ENCODE data around the gene CBFA2T3.
"Not testable (repeated sequence)": the region's sequence is repeated elsewhere in the genome, so short reads cannot be mapped to it uniquely, and the experiment has no call there.

The CBFA2T3 gene

DNA sequence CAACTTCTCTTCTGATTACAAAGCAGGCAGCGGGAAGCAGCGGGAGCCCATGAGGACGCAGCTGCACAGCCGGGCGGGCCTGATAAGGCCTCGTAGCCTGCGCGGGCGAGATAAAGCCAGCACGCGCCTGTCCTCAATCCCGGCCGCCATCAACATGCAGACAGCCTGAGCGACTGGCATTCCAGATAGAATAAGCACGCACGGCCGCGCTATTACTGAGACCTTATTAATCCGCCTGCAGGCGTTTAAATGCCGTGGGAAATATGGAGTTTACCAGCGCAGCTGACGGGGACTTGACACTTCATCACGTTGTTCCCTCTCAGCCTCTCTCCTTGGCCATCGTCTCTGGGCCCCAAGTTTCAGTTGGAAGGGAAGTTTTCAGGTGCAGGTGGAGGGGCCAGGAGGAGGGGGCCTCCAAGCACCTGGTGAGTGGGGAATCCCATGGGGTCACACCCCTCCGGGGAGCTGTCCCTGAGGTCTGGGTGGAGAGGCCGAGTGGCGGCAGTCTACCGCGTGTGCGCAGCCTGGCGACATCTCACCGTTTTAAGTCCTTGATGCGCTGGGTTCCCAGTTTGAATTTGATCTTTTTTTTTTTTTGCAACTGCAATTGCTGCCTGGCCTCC is 27.3 kb upstream of the CBFA2T3 start:
- no peak overlapping the region for H3K4me3 ChIP-seq (ENCODE audit: low read depth, low read length)
- H3K27ac ChIP-seq (ENCODE audit: extremely low read depth, low read depth, low read length) = no peak overlapping the region
- no peaks in the 10 kb centered on the region for H3K36me3 ChIP-seq (ENCODE audit: control insufficient read depth in 2 of 2, insufficient read depth in 1 of 2, low read length in 2 of 2)
- ChIA-PET POLR2A (no interaction called here), CTCF (no interaction called here)
- TF ChIP-seq ZIC2 (tag by site-specific recombination; IDR thresholded peaks at IDR 0.05) (peak; percentile 15), SP2 (tag by site-specific recombination; IDR thresholded peaks at IDR 0.05) (no peak), KLF7 (tag by site-specific recombination; IDR thresholded peaks at IDR 0.05; ENCODE audit: borderline replicate concordance) (no peak)
- TF ChIP-seq, protein P1, sequence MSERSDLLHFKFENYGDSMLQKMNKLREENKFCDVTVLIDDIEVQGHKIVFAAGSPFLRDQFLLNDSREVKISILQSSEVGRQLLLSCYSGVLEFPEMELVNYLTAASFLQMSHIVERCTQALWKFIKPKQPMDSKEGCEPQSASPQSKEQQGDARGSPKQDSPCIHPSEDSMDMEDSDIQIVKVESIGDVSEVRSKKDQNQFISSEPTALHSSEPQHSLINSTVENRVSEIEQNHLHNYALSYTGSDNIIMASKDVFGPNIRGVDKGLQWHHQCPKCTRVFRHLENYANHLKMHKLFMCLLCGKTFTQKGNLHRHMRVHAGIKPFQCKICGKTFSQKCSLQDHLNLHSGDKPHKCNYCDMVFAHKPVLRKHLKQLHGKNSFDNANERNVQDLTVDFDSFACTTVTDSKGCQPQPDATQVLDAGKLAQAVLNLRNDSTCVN (tag by site-specific recombination; optimal IDR thresholded peaks at IDR 0.05) = peak; percentile 13
- no peaks in the 10 kb centered on the region for H3K4me1 ChIP-seq (ENCODE audit: control insufficient read depth, insufficient read depth, low read length)
- no peaks in the 10 kb centered on the region for H3K9me3 ChIP-seq (ENCODE audit: control insufficient read depth, insufficient read depth, low read depth, low read length)

DNA sequence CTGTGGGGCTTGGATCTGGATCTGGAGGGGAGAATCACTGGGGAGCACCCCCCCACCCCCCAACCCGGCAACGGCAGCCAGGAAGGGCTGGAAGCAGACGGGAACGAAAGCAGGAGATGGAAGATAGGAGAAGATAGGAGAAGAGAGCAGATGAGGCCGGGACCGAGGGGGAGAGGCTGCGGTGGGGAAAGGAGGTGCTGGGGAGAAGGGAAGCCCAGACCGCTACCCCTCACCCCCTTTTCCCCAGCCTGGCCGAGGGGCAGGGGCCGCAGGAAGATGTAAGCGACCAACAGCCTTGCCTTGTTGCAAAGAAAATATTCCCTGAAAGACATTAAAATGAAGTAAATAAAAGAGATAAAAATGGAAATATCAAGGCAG is 26.8 kb upstream of the CBFA2T3 start:
- no peak overlapping the region for H3K27ac ChIP-seq (ENCODE audit: extremely low read depth, low read depth, low read length)
- ChIA-PET POLR2A (no interaction called here), CTCF (interaction anchor here (0.5 kb wide), 1 partner anchor 121 kb away, joined by 3 read pairs; no protein-coding TSS in a partner anchor)
- no peak for TF ChIP-seq ZNF76 (tag by site-specific recombination; IDR thresholded peaks at IDR 0.05; ENCODE audit: borderline replicate concordance, low read depth)
- no peak for TF ChIP-seq ZFP37 (tag by site-specific recombination; IDR thresholded peaks at IDR 0.05)
- TF ChIP-seq SP3 (tag by site-specific recombination; IDR thresholded peaks at IDR 0.05) = no peak
- TF ChIP-seq ZNF776 (tag by site-specific recombination; IDR thresholded peaks at IDR 0.05; ENCODE audit: borderline replicate concordance) = no peak
- TF ChIP-seq, protein P2, sequence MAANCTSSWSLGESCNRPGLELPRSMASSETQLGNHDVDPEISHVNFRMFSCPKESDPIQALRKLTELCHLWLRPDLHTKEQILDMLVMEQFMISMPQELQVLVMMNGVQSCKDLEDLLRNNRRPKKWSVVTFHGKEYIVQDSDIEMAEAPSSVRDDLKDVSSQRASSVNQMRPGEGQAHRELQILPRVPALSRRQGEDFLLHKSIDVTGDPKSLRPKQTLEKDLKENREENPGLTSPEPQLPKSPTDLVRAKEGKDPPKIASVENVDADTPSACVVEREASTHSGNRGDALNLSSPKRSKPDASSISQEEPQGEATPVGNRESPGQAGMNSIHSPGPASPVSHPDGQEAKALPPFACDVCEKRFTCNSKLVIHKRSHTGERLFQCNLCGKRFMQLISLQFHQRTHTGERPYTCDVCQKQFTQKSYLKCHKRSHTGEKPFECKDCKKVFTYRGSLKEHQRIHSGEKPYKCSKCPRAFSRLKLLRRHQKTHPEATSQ (tag by site-specific recombination; IDR thresholded peaks at IDR 0.05) = no peak
- TF ChIP-seq TRIM28 (IDR thresholded peaks at IDR 0.05; ENCODE audit: borderline replicate concordance, low read length) = no peak
- TF ChIP-seq, protein P3, sequence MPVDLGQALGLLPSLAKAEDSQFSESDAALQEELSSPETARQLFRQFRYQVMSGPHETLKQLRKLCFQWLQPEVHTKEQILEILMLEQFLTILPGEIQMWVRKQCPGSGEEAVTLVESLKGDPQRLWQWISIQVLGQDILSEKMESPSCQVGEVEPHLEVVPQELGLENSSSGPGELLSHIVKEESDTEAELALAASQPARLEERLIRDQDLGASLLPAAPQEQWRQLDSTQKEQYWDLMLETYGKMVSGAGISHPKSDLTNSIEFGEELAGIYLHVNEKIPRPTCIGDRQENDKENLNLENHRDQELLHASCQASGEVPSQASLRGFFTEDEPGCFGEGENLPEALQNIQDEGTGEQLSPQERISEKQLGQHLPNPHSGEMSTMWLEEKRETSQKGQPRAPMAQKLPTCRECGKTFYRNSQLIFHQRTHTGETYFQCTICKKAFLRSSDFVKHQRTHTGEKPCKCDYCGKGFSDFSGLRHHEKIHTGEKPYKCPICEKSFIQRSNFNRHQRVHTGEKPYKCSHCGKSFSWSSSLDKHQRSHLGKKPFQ (tag by site-specific recombination; IDR thresholded peaks at IDR 0.05) = no peak
- TF ChIP-seq, protein P4, sequence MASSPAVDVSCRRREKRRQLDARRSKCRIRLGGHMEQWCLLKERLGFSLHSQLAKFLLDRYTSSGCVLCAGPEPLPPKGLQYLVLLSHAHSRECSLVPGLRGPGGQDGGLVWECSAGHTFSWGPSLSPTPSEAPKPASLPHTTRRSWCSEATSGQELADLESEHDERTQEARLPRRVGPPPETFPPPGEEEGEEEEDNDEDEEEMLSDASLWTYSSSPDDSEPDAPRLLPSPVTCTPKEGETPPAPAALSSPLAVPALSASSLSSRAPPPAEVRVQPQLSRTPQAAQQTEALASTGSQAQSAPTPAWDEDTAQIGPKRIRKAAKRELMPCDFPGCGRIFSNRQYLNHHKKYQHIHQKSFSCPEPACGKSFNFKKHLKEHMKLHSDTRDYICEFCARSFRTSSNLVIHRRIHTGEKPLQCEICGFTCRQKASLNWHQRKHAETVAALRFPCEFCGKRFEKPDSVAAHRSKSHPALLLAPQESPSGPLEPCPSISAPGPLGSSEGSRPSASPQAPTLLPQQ (tag by site-specific recombination; IDR thresholded peaks at IDR 0.05) = no peak
- no peak overlapping the region for H3K4me3 ChIP-seq (ENCODE audit: low read depth, low read length)
- H3K9me3 ChIP-seq (ENCODE audit: control insufficient read depth, insufficient read depth, low read depth, low read length) = no peaks in the 10 kb centered on the region
- H3K4me1 ChIP-seq (ENCODE audit: control insufficient read depth, insufficient read depth, low read length) = no peaks in the 10 kb centered on the region
- H3K36me3 ChIP-seq (ENCODE audit: control insufficient read depth in 2 of 2, insufficient read depth in 1 of 2, low read length in 2 of 2) = no peaks in the 10 kb centered on the region

DNA sequence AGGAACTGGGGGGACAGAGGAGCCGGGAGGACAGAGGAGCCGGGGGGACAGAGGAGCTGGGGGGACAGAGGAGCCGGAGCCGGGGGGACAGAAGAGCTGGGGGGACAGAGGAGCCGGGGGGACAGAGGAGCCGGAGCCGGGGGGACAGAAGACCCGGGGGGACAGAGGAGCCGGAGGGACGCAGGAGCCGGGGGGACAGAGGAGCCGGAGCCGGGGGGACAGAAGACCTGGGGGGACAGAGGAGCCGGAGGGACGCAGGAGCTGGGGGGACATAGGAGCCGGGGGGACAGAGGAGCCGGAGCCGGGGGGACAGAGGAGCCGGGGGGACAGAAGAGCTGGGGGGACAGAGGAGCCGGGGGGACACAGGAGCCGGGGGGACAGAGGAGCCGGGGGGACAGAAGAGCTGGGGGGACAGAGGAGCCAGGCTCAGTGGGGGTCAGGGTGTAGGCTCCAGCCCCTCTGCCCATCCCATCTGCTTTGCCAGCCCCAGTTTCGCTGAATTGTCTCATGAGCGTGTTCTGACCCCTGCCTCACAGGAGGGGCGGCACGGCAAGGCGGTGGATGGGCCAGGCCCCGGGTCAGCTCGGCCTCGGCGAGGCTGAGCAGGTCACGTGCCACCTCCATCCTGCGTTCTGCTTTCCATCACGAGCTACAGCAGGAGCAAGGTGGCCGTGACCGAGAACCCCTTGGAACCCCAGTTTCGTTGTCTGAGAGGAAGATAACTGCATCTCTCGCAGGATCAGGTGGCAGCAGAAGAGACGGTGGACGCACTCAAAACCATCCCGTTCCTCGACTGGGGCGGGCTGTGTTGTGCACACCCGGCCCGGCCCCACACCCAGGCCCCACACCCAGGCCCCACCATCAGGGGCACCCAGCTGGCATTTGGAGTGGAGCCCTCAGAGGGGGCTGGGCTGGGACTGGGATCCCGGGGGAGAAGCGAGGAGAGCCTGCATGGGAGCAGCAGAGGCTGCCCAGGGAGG is 26.1 kb upstream of the CBFA2T3 start:
- CTCF ChIA-PET = interaction anchor here (0.5 to 0.6 kb wide), 2 partner anchors 122 to 665 kb away, joined by 3 to 4 read pairs; no protein-coding TSS in a partner anchor
- no peaks in the 10 kb centered on the region for H3K9me3 ChIP-seq (ENCODE audit: control insufficient read depth, insufficient read depth, low read depth, low read length)
- no peaks in the 10 kb centered on the region for H3K4me1 ChIP-seq (ENCODE audit: control insufficient read depth, insufficient read depth, low read length)
- POLR2A ChIA-PET = no interaction called here
- TF ChIP-seq ZNF677 (tag by site-specific recombination; IDR thresholded peaks at IDR 0.05) (no peak), KLF1 (tag by site-specific recombination; IDR thresholded peaks at IDR 0.05) (peak; percentile 66; the same call in 1 of the 2 replicates), ZIC2 (tag by site-specific recombination; IDR thresholded peaks at IDR 0.05) (peak; percentile 57)
- H3K36me3 ChIP-seq (ENCODE audit: control insufficient read depth in 2 of 2, insufficient read depth in 1 of 2, low read length in 2 of 2) = no peaks in the 10 kb centered on the region
- no peak overlapping the region for H3K4me3 ChIP-seq (ENCODE audit: low read depth, low read length)
- H3K27ac ChIP-seq (ENCODE audit: extremely low read depth, low read depth, low read length) = no peak overlapping the region

DNA sequence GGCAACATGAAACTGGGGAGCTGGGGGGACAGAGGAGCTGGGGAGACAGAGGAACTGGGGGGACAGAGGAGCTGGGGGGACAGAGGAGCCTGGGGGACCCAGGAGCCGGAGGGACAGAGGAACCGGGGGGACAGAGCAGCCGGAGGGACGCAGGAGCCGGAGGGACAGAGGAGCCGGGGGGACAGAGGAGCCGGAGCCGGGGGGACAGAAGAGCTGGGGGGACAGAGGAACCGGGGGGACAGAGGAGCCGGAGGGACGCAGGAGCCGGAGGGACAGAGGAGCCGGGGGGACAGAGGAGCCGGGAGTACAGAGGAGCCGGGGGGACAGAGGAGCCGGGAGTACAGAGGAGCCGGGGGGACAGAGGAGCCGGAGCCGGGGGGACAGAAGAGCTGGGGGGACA is 25.1 kb upstream of the CBFA2T3 start:
- CTCF ChIA-PET; H3K4me3 ChIP-seq (ENCODE audit: low read depth, low read length); H3K4me1 ChIP-seq (ENCODE audit: control insufficient read depth, insufficient read depth, low read length); H3K9me3 ChIP-seq (ENCODE audit: control insufficient read depth, insufficient read depth, low read depth, low read length); POLR2A ChIA-PET; H3K27ac ChIP-seq (ENCODE audit: extremely low read depth, low read depth, low read length); H3K36me3 ChIP-seq (ENCODE audit: control insufficient read depth in 2 of 2, insufficient read depth in 1 of 2, low read length in 2 of 2): not testable (repeated sequence)

Data from HEK293 (cell line).